T-helper 2 cell treated with Interferon-gamma antibody and Interleukin-4, amounts not matched to agents 5 μg/mL and 100 μg/mL, for 36 hours (primary cell): ENCODE results near the gene SPDYE17.
"Not testable (repeated sequence)": the region's sequence is repeated elsewhere in the genome, so short reads cannot be mapped to it uniquely, and the experiment has no call there.

Source experiments
- DNase-seq: peaks from one replicate; pipeline ENCODE4 v3.0.0; 2021; ENCODE audit warnings: low spot score
- H3K27ac Mint-ChIP-seq: one replicate; pipeline ENCODE4 v1.8.0; 2021; ENCODE audit warnings: mild to moderate bottlenecking, mixed read lengths
- H3K27me3 Mint-ChIP-seq: one replicate; pipeline ENCODE4 v1.8.0; 2021; ENCODE audit warnings: low read depth, mixed read lengths
- H3K36me3 Mint-ChIP-seq: one replicate; pipeline ENCODE4 v1.8.0; 2021; ENCODE audit warnings: low read depth, mixed read lengths
- H3K4me1 Mint-ChIP-seq: one replicate; pipeline ENCODE4 v1.8.0; 2021; ENCODE audit warnings: low read depth, mixed read lengths
- H3K4me3 Mint-ChIP-seq: one replicate; pipeline ENCODE4 v1.8.0; 2022; ENCODE audit warnings: mild to moderate bottlenecking, moderate library complexity, mixed read lengths
- H3K9me3 Mint-ChIP-seq: one replicate; pipeline ENCODE4 v1.8.0; 2021; ENCODE audit warnings: mixed read lengths

SPDYE17 gene

DNA sequence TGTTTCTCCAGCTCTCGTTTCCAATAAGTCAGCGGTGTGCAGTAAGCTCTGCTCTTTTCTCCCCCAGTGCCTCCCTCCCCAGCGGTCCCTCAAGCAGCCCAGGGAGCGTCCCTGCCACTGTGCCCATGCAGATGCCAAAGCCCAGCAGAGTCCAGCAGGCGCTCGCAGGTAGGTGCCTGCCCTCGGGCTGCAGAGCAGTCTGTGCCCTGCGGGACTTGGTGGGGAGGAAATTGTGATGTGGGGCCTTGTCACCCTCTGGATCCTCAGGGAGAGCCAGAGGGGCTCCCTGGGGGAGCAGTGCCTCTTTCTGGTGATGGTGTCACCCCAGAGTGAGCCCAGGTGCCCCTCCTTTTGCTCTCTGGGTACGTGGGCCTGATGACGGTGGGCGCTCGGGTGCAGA, 42.0 kb downstream of the SPDYE17 start:
- H3K9me3 Mint-ChIP-seq, H3K4me3 Mint-ChIP-seq, H3K4me1 Mint-ChIP-seq, DNase-seq, H3K27me3 Mint-ChIP-seq, H3K36me3 Mint-ChIP-seq, H3K27ac Mint-ChIP-seq: not testable (repeated sequence)

DNA sequence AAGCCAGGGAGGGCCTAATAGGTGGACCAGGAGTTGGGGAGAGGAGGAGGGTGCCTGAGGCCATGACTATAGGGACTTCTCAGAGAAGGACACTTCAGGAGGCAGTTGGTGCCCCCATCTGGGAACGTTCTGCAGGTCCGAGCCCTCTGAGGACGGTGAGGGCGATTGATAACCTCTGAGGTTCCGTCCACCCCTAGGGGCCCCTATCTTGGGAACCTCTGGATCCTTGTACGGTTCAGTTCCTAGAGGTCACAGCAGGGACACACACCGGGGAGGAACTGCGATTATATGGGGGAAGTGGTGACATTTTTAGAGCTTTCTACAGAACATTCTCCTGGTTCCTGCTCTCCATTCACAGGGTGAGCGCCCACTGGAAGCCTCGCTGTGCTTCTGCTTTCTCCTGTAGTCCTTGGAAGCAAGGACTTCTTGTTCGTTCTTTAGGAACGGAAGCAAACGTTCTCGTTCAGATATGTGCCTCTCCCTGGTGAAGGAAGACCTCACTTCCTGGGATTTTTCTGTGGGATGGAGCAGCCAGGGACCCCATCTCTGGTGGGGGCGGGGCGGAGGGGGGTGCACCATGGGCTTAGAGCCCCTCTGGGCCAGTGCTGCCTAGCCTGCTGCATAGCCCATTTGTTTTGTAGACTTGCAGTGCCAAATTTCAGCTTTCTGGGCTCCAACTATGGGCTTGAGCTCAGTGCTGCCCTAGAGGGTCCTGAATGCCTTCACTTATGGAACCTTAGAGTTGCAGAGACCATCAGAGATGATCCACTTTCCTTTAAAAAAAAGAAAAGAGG, 46.0 kb downstream of the SPDYE17 start:
- not testable (repeated sequence) for H3K27ac Mint-ChIP-seq, H3K27me3 Mint-ChIP-seq, H3K9me3 Mint-ChIP-seq, H3K4me3 Mint-ChIP-seq, H3K4me1 Mint-ChIP-seq, DNase-seq, H3K36me3 Mint-ChIP-seq

DNA sequence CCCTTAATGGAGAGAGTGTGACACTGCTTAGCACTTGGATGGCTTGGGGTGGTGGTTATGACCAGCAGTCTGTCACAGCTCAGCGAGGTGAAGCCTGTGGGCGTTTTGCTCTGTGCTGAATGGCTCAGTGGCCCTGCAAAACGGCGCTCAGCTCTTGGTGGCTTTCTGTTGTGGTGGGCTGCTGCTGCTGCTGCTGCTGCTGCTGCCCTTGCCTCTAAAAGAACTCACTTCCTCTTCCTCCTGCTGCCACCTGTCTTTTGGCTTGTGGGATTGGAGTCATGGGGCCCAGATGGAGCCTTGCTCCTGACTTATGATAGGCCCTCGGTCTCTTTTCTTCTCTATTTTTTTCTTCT, 47.4 kb downstream of the SPDYE17 start:
- not testable (repeated sequence) for H3K36me3 Mint-ChIP-seq, H3K4me1 Mint-ChIP-seq, H3K27me3 Mint-ChIP-seq, DNase-seq, H3K9me3 Mint-ChIP-seq, H3K27ac Mint-ChIP-seq, H3K4me3 Mint-ChIP-seq

DNA sequence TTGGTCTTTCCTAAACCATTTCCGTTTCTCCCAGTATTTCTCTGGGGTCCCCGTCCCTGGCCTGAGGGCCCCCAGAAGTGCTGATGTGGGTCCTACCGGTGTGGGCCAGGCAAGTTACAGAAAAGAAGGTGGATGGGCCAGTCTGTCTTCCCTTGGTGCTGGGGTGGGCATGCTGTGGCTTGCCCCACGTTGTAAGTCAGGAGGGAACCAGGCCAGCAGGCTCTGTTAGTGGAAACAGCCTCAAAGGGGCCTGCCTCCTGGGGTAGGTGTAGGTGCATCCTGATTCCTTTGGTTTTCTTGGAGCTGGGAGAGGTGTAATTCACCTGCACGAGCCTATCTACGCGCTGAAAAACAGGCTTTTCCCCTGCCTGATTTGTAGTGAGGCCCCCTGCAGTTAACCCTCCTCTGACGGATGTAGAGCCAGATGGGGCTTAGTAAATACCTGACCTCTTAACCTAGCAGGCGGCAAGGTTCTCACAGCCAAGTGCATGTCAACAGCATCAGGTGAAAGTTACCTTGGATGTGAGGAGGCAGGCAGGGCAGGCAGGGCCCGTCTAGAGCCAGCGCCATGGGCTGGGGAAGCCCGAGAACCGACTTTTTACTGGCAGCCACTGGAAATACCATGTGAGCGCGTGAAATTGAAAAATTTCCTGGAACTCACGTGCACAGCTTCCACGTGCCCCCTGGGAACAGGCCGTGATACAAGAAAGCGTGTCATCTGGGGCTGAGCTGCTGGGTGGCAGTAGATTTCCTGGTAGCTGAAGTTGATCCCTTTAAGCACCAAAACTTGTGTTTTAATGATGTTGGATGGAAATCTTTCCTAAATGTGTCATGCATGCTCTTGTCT, 48.0 kb downstream of the SPDYE17 start:
- not testable (repeated sequence) for H3K9me3 Mint-ChIP-seq, H3K27me3 Mint-ChIP-seq

DNA sequence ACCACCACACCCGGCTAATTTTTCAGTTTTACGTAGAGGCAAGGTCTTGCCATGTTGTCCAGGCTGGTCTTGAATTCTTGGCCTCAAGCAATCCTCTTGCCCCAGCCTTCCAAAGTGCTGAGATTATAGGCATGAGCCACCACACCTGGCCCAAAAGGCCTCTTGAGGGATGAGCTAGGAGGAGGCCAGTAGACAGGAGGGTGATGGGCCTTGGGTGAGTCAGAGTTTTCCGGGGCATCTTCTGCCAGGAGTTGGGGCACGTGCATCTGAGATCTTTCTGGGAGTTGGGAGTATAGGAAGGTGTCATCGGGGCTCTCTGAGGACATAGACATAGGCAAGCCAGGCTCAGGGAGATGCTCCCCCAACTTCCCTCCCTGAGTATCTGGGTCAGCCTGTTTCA, 48.8 kb downstream of the SPDYE17 start:
- not testable (repeated sequence) for H3K4me1 Mint-ChIP-seq, H3K27ac Mint-ChIP-seq, DNase-seq, H3K36me3 Mint-ChIP-seq, H3K9me3 Mint-ChIP-seq, H3K27me3 Mint-ChIP-seq, H3K4me3 Mint-ChIP-seq

More for the DNA sequence above, 48.0 kb downstream of the SPDYE17 start:
- H3K4me3 Mint-ChIP-seq, H3K27ac Mint-ChIP-seq, H3K36me3 Mint-ChIP-seq, H3K4me1 Mint-ChIP-seq, DNase-seq: not testable (repeated sequence)

DNA sequence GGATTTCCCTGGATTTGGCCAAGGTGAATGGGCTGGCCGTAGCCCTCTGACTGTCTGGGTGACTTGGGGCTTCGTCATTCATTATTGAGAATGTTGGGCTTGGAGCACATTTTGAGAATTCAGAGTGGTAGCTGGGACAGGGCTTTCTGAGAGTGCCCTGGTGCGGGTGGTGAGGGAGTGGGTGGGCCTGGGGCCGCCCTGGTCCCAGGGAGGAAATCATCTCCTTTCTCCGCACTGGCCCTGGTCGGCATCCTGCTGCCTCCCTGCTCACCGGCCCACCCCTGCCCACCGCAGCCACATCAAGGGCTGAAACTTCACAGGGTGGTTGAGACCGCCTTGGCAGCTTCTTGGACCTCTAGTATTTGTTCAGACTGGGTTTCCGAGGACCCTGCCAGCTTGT, 49.7 kb downstream of the SPDYE17 start:
- not testable (repeated sequence) for H3K9me3 Mint-ChIP-seq, H3K4me1 Mint-ChIP-seq

DNA sequence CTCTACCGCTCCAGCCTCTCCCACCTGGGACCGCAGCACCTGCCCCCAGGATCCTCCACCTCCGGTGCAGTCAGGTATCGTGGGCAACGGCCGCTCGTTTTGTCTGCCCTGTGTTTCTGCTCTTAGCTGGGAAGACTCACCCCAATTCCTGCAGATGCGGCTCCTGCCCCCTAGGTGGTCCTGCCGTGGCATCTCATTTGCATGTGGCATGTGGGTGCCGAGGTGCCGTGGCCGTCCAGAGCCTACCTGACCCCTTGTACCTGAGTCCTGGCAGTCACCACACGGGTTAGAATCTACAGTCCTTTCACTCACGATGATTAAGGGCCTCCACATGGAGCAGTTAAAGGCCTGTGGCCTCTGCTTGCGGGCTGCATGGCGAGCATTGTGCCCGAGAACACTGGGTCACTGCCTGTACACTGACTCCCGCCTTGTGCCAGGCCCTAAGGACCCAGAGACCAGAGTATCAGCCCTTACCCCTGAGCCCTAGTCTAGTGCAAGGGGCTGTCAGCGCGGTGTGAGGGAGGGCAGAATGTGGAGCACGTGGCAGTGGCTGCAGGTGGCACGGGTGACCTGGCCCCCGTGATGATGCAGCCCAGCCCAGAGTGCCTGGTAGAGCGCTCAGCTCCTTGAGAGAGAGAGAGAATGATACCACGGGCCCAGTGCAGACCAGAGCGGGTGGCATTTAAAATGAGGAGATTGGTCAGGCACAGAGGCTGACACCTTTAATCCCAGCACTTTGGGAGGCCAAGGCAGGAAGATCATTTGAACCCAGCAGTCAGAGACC, 50.8 kb downstream of the SPDYE17 start:
- not testable (repeated sequence) for DNase-seq, H3K27ac Mint-ChIP-seq, H3K27me3 Mint-ChIP-seq, H3K4me1 Mint-ChIP-seq, H3K9me3 Mint-ChIP-seq, H3K4me3 Mint-ChIP-seq, H3K36me3 Mint-ChIP-seq

More for the DNA sequence above, 49.7 kb downstream of the SPDYE17 start:
- not testable (repeated sequence) for H3K4me3 Mint-ChIP-seq, DNase-seq, H3K27ac Mint-ChIP-seq, H3K36me3 Mint-ChIP-seq, H3K27me3 Mint-ChIP-seq

DNA sequence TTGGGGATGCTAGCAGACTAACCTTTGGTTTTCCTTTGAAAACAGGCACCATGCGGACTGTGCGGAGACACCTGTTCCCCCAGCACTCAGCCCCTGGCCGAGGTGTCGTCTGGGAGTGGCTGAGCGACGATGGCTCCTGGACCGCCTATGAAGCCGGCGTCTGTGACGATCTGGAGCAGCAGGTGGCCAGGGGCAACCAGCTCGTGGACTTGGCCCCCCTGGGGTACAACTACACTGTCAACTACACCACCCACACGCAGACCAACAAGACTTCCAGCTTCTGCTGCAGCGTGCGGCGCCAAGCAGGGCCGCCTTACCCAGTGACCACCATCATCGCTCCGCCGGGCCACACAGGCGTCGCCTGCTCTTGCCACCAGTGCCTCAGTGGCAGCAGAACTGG, 51.6 kb downstream of the SPDYE17 start:
- H3K36me3 Mint-ChIP-seq, H3K4me3 Mint-ChIP-seq, H3K27me3 Mint-ChIP-seq, H3K27ac Mint-ChIP-seq, DNase-seq, H3K4me1 Mint-ChIP-seq, H3K9me3 Mint-ChIP-seq: not testable (repeated sequence)

DNA sequence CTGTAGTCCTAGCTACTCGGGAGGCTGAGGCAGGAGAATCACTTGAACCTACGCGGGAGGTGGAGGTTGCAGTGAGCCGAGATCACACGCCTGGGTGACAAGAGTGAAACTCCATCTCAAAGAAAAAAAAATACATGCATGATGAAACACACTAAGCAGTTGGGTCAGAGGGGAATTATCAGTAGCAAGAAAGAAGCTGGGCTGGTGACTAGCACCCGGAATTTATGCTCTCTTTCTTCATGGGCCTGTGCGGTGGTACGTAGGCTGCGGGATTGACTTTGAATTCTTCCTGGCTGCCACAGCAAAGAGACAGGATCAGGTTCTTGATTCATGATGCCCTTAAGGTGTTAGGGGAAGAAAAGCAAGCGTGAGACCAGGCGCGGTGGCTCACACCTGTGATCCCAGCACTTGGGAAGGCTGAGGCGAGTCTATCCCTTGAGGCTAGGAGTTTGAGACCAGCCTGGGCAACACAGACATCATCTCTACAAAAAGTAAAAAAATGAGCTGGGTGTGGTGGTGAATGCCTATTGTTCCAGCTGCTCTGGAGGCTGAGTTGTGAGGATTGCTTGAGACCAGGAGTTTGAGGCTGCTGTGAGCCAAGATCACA, 54.3 kb downstream of the SPDYE17 start:
- H3K27ac Mint-ChIP-seq, H3K9me3 Mint-ChIP-seq, DNase-seq, H3K4me3 Mint-ChIP-seq, H3K4me1 Mint-ChIP-seq, H3K36me3 Mint-ChIP-seq, H3K27me3 Mint-ChIP-seq: not testable (repeated sequence)

DNA sequence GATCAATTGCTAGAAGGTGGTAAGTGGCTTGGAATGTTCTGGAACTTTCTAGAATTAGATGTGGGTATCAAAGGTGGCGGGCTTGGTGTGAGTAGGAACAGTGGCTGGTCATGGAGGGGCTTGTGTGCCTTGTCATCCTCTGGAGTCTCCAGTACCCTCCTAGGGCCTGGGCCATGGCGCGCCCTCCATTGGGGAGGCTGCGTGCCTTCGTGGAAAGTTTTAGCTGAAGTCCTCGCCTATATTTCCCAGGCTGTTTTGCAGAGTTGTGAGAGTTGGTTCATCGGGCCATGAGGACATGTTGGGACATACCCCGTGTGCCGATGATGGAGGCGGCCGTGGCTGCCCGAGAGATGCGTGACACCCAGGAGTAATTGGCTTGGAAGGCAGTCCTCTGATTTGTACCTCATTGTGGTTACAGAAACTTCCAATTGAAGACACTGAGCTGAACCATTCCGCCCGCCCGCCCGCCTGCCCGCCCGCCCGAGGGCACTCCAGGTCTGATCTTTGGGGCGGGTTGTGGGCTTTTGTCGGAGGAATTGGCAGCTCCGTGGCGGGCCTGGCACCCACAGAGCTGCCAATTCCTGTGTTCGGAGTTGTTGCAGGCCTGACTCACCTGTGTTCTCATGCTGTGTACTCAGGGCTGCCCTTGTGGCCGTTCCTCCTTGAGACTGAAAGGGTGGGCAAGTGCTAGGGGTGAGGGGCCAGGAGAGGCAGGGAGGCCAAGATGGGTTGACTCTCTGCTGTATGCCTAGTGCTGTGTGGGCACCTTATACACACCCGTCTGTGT, 57.2 kb downstream of the SPDYE17 start:
- not testable (repeated sequence) for H3K27ac Mint-ChIP-seq, H3K9me3 Mint-ChIP-seq, H3K4me3 Mint-ChIP-seq, DNase-seq, H3K4me1 Mint-ChIP-seq, H3K36me3 Mint-ChIP-seq, H3K27me3 Mint-ChIP-seq

DNA sequence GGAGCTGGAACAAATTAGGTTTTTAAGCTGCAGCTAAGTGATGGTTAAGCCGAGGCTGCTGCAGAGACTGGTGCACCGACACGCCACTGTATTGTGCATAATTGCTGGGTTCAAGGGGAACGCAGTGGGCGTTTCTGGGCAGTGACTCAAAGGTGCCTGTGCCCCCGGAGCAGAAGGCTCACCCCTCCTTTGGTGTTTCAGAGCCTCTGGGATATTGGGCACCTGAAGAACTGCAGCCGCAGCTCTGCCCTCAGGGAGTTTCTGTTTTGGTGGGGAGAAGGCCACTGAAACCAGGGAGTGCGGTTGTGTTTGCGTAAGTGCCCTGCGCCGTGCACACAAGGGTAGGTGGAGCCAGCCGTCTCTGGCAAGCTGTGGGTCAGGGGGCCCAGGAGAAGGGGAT, 57.8 kb downstream of the SPDYE17 start:
- not testable (repeated sequence) for H3K9me3 Mint-ChIP-seq, H3K36me3 Mint-ChIP-seq, H3K27ac Mint-ChIP-seq, H3K27me3 Mint-ChIP-seq, DNase-seq, H3K4me1 Mint-ChIP-seq, H3K4me3 Mint-ChIP-seq

DNA sequence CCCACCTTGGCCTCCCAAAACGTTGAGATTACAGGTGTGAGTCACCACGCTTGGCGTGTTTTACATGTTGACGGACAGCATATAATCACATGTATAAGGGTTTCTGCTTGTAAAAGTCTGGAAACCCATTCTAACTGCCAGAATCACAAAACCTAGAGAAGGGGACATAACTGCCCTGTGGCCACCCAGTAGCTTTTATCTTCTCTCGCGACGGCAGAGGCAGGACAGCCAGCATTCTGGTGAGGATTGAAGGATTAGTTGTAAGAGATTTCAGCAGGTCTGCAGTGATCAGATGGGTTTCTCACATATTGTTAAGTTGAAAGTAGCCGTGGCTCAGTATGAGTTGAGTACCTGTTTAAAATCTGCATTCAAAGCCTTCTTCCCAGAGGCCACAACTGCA, 59.8 kb downstream of the SPDYE17 start:
- H3K4me1 Mint-ChIP-seq, H3K36me3 Mint-ChIP-seq, H3K9me3 Mint-ChIP-seq, H3K27ac Mint-ChIP-seq, H3K27me3 Mint-ChIP-seq, H3K4me3 Mint-ChIP-seq, DNase-seq: not testable (repeated sequence)
